NCI-H1694 (cell line): Measurements from ENCODE around the gene NGB.
"Not testable (repeated sequence)": the region's sequence is repeated elsewhere in the genome, so short reads cannot be mapped to it uniquely, and the experiment has no call there.

Experiments used
- DNase-seq: peaks from one replicate; lab custom pipeline; 2025; lab: John Stamatoyannopoulos, UW

NGB gene

GRCh38 chr14:77271113-77271710 lies at the start of gene NGB:
NGB (minus strand) TSS chr14:77271206; CDS start chr14:77270937, 269 bp downstream.
- DNase-seq = no peak

GRCh38 chr14:77320238-77320935 lies 49.4 kb upstream of the NGB start, which contains the start of gene POMT2:
POMT2 (minus strand) TSS chr14:77320883; CDS start chr14:77320681, 202 bp downstream.
- peak; percentile 92 for DNase-seq

- peak; percentile 66 for DNase-seq
Observed at GRCh38 chr14:77319422-77319821, 48.4 kb upstream of the NGB start.

- DNase-seq = not testable (repeated sequence)
Observed at GRCh38 chr14:77318756-77319155, 47.8 kb upstream of the NGB start.

- no peak for DNase-seq
Observed at GRCh38 chr14:77318006-77318553, 47.1 kb upstream of the NGB start.

GRCh38 chr14:77316872-77317301 lies 45.9 kb upstream of the NGB start:
- no peak for DNase-seq

- DNase-seq = no peak
Observed at GRCh38 chr14:77316195-77316505, 45.1 kb upstream of the NGB start.

- no peak for DNase-seq
Observed at GRCh38 chr14:77314539-77315457, 43.8 kb upstream of the NGB start.

- no peak for DNase-seq
Observed at GRCh38 chr14:77314043-77314442, 43.0 kb upstream of the NGB start.

- no peak for DNase-seq
Observed at GRCh38 chr14:77313371-77313770, 42.4 kb upstream of the NGB start.

- no peak for DNase-seq
Observed at GRCh38 chr14:77311217-77311616, 40.2 kb upstream of the NGB start.

GRCh38 chr14:77310026-77310425 lies 39.0 kb upstream of the NGB start:
- no peak for DNase-seq

- DNase-seq = no peak
Observed at GRCh38 chr14:77309131-77309530, 38.1 kb upstream of the NGB start.

- peak; percentile 73 for DNase-seq
Observed at GRCh38 chr14:77306851-77307496, 36.0 kb upstream of the NGB start.

- DNase-seq = peak; percentile 30
Observed at GRCh38 chr14:77306416-77306815, 35.4 kb upstream of the NGB start.

- peak; percentile 53 for DNase-seq
Observed at GRCh38 chr14:77305696-77306095, 34.7 kb upstream of the NGB start.

GRCh38 chr14:77303417-77304156 lies 32.6 kb upstream of the NGB start:
- no peak for DNase-seq

- DNase-seq = no peak
Observed at GRCh38 chr14:77302926-77303325, 31.9 kb upstream of the NGB start.

GRCh38 chr14:77301103-77301502 lies 30.1 kb upstream of the NGB start:
- DNase-seq = peak; percentile 80

GRCh38 chr14:77299771-77300170 lies 28.8 kb upstream of the NGB start:
- DNase-seq = no peak

GRCh38 chr14:77296906-77297305 lies 25.9 kb upstream of the NGB start:
- no peak for DNase-seq
